GM21717 (cell line): Measurements from ENCODE around the gene SUFU.
"Not testable (repeated sequence)": the region's sequence is repeated elsewhere in the genome, so short reads cannot be mapped to it uniquely, and the experiment has no call there.

Experiments used
- ATAC-seq: cut with Tn5 transposase; IDR thresholded peaks from one replicate; pipeline ENCODE4 v1.9.1; 2021; ENCODE audit warnings: mild to moderate bottlenecking, moderate library complexity; ENCODE audit not compliant: unreplicated experiment

The SUFU gene

GRCh38 chr10:102665904-102666509 lies 162.2 kb downstream of the SUFU start:
- ATAC-seq: no peak

DNA sequence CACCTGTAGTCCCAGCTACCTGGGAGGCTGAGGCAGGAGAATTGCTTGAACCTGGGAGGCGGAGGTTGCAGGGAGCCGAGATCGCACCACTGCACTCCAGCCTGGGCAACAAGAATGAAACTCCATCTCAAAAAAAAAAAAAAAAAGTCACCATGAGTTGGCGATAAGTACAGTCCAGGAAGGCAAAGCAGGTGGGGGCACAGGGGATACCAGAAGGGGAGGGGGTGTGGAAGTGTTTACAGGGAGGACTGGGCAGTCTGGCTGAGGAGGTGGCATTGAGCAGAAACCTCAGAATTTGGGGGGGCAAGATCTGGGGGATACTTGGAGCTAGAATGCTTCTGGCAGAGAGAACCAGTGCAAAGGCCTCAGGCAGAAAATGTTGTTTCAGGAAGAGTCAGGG lies 163.6 kb downstream of the SUFU start:
- ATAC-seq: not testable (repeated sequence)

- ATAC-seq: no peak
Observed at GRCh38 chr10:102668326-102669107, 164.7 kb downstream of the SUFU start.

- ATAC-seq: no peak
Observed at GRCh38 chr10:102669206-102670064, 165.7 kb downstream of the SUFU start.

- ATAC-seq: no peak
Observed at GRCh38 chr10:102670065-102670670, 166.4 kb downstream of the SUFU start.

DNA sequence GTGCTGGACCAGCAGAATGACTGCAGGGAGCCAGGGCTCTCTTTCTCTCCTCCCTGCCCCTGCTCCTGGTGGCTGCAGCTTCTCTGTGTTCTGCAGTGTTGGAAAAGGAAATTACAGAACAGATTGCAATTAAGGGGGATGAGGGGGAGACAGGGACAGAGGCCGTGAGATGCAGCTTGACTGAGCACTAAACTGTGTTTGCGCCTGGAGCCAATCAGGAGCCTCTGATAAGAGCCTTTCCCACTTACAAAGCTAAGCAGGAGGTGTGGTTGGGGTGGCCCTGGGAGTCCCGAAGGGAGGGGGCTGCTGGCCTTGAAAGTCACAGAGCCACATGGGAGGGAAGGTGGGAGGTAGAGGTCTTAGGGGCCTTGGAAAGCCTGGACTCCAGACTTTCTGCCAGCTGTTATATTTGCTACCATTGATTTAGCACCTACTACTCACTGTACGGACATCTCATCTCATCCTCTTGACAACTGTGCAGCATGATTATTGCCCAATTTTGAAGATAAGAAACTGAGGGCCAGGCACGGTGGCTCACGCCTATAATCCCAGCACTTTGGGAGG lies 167.2 kb downstream of the SUFU start:
- ATAC-seq: no peak

- ATAC-seq: no peak
Observed at GRCh38 chr10:102673236-102673818, 169.6 kb downstream of the SUFU start.

DNA sequence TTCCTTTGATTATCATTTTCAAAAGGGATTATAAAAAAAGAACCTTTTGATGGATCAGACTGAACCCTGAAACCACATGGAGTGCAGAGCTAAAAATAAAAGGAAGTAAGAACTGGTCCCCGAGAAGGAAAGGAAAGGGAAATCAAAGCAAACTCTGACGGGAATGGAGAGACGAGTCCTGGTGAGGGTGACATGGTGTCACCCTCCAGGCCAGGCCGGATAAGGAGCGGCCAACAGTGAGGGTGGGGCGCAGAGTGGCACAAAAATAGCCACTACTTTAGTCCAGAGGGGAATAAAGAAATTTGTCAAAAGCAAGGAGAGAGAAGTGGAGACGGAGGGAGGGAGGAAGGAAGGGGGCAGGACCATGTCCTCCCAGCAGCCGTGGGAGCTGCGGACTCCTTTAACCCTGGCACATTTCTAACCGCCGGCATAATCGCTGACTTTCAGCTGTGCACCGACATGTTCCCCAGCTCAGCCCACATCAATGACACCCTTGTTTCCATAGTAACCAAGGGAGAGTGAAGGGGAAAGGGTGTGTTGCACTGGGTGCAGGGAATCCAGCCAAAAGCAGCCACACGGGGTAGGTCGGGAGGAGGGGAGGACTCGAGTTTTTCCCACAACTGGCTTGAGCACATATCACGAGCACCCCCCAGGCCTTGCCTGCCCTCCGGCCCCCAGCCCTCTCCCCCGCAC lies 170.2 kb downstream of the SUFU start:
- ATAC-seq: no peak

GRCh38 chr10:102674566-102674965 lies 170.8 kb downstream of the SUFU start:
- no peak for ATAC-seq

DNA sequence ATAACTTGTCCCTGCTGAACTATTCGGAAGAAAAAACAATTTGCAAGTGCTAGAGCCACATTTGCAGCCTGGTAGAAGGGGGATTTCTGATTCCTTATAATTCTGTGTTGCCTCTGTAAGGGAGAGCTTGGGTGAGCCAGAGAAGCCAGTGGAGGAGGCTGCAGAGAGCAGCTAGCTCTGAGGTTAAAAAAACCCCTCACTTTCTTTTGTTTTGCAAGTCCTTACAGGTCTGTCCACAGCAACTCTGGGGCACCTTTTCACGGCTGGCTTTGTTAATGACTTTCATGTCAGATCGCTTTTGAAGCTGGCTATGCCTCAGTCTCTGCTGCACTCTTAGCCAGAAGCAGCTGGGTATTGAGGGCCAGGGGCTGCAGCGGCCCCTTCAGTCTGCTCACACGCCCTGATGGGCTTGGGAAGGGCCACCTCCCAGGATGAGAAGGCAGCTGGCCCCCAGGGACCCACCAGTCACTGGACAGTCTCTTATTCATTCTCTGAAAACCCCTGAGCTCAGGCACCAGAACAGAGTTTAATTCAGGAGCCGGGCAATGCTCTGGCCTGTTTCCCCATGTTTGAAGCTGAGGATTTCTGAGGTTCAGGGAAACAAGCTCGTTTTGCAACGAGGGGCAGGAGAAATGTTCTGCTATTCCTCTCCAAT lies 171.4 kb downstream of the SUFU start:
- ATAC-seq: no peak

GRCh38 chr10:102675666-102676533 lies 172.1 kb downstream of the SUFU start:
- no peak for ATAC-seq

DNA sequence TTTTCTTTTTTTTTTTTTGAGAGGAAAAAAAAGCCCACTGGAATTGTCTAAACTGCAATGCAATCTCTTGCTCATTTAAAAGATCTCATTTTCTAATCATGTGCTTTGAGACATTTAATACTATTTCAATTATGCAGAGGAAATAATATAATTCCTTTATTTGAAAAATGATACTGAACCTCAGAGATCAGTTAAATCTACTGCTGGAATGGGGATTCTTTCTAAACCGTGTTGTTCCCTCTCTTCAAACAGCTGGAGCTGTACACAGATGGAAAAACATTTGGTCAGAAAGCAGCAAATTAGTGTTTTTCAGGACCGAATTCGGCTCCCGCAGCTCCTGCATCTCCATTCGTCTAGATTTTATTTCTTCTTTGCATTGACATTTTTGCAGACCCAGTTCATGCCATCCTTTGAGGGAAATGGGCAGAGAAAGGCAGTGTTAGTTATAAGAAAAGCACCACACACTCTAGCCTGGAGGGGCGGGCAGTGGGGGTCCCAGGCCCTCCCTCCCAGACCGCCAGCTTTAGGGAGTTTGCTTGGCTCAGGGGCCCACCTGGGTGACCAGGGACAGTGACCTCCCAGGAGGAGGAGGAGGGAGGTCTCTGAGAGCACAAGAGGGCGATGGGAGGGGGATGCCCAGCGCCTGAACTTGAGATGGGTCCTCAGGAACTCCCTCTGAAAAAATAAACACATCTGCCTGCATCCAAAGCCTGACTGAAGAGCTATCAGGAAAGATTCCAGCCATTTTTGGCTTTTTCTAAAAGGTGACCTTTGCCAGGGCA lies 173.0 kb downstream of the SUFU start:
- no peak for ATAC-seq

GRCh38 chr10:102677331-102678067 lies 173.7 kb downstream of the SUFU start:
- no peak for ATAC-seq

GRCh38 chr10:102678068-102678400 lies 174.3 kb downstream of the SUFU start:
- no peak for ATAC-seq

DNA sequence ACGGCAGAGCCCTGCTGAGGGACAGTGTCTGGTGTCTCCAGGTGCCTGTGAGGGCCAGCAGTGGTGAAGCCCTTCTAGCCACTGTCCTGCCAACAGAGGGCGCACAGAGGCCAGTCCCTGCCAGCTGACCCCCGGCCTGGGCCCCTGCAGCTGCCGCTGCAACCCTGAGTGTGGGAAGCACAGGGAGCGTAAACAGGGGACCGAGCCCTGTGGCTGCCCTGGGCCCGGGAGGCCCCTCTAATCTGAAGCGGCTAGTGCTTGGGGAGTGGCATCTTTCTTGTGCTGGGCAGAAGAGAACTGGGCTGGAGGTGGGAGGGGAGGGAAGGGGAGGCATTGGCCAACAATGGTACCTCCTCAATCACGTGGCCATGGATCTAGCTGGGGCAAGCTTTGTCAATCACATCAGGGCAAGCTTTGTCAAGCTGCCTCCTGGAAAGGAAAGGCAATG lies 175.1 kb downstream of the SUFU start:
- no peak for ATAC-seq

- no peak for ATAC-seq
Observed at GRCh38 chr10:102679596-102679995, 175.8 kb downstream of the SUFU start.

DNA sequence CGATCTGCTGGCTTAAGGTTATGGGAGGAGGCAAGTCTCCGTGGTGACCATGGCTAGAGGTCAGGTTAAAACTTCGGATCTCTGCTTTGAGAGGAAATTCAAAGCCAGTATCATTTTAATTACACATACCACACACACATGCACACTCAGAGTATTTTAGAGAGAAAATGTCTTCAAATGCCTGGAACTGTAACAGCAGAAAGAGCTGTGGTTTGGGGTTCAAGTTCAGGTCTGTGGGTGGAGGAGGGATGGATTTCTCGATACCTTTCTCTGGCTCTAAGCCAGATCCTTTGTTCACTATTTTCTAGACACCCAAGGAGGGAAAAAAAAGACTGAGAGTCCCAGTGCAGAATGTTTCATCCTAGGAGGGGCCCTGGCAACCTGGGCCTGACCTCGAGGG lies 177.9 kb downstream of the SUFU start:
- ATAC-seq: no peak
